Mesodermal cell (in vitro differentiated cells): Measurements from ENCODE around the gene DHX32.
A peak's percentile ranks its signal among the peaks of the same experiment; 100 is the strongest.
"Not testable (repeated sequence)": the region's sequence is repeated elsewhere in the genome, so short reads cannot be mapped to it uniquely, and the experiment has no call there.

Experiments used
- H3K27ac ChIP-seq: 2 replicates; pipeline ENCODE4 v1.7.0; 2013; ENCODE audit warnings: mild to moderate bottlenecking, low read depth, low read length, moderate library complexity; ENCODE audit not compliant: severe bottlenecking
- H3K36me3 ChIP-seq: 2 replicates; pipeline ENCODE4 v1.7.1; 2013; ENCODE audit warnings: mild to moderate bottlenecking, low read length, moderate library complexity; ENCODE audit not compliant: control insufficient read depth, insufficient read depth
- H3K4me1 ChIP-seq: one replicate; pipeline ENCODE4 v1.7.1; 2013; ENCODE audit warnings: mild to moderate bottlenecking, low read length; ENCODE audit not compliant: insufficient read depth, control insufficient read depth, poor library complexity, severe bottlenecking
- H3K4me3 ChIP-seq: 2 replicates; pipeline ENCODE4 v1.7.0; 2013; ENCODE audit warnings: low read length, control low read depth, mild to moderate bottlenecking; ENCODE audit not compliant: insufficient read depth, poor library complexity, severe bottlenecking; ENCODE audit errors: extremely low read depth
- H3K9me3 ChIP-seq: 2 replicates; pipeline ENCODE4 v1.7.1; 2013; ENCODE audit warnings: mild to moderate bottlenecking, low read length, moderate library complexity; ENCODE audit not compliant: control insufficient read depth
- WGBS, 2 experiments: methylation state at CpG; one replicate each; pipeline ENCODE4 v1.1.5; 2013; ENCODE audit warnings: missing lambda C conversion rate in 2 of 2; ENCODE audit not compliant: insufficient coverage in 2 of 2; 5-methylcytosine and 5-hydroxymethylcytosine counted together

Gene DHX32

GRCh38 chr10:125895130-125896087, 14.3 kb upstream of the DHX32 start:
- H3K36me3 ChIP-seq, H3K4me1 ChIP-seq, H3K9me3 ChIP-seq: not testable (repeated sequence)
- Histone ChIP-seq H3K27ac (peak overlapping the region; percentile 77), H3K4me3 (peak overlapping the region; percentile 74)
- 32 to 35% methylated on average over 40 to 48 of the region's 50 CpGs for WGBS, 2 experiments

DNA sequence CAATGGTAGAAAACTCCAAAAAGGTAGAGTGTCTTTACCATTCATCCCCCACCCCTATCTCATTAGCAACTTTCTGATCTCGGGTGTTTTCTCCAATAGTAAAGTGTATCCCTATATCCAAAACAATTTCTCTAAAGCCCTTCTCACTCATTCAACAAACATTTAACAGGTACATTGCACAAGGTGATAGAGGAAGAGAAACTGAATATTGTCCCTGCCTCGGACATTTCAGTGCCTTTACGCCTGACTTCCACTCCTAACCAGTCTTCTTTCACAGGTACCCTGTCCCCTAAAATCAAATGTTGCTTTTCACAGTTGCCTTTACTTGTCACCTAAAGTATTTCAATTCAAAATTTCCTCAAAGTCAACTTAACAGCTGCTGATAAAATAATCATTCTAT, 13.1 kb upstream of the DHX32 start:
- not testable (repeated sequence) for H3K36me3 ChIP-seq, H3K27ac ChIP-seq, H3K4me1 ChIP-seq, H3K9me3 ChIP-seq, H3K4me3 ChIP-seq
- 90 to 94% methylated on average over 2 of the region's 3 CpGs for WGBS, 2 experiments

GRCh38 chr10:125892402-125892801, 11.3 kb upstream of the DHX32 start:
- WGBS, 2 experiments = 60% methylated on average over 1 of the region's 5 CpGs; no CpG with 5 or more reads in 1 of the 2 experiments
- not testable (repeated sequence) for H3K9me3 ChIP-seq, H3K27ac ChIP-seq, H3K4me1 ChIP-seq, H3K4me3 ChIP-seq, H3K36me3 ChIP-seq

DNA sequence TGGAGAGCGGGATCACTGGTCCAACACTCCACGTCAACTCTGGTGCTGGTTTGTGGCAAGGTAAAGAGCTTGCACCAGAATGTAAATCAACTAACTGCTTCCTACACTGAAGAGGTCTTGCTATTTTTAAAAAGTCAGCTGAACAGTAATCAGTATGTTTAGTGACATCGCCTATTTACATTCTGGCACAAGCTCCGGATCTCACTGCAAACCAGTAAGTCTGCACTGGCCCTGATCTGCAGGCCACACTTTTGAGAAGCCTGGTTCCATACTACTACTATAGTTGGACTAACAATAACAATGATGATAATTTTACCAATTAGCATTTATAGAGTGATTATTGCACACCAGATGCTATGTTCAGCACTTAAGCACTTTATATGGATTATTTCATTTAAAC, 8.3 kb upstream of the DHX32 start:
- H3K27ac ChIP-seq, H3K4me1 ChIP-seq, H3K4me3 ChIP-seq, H3K9me3 ChIP-seq, H3K36me3 ChIP-seq: not testable (repeated sequence)
- WGBS, 2 experiments = 100% methylated on average over 1 of the region's 4 CpGs; no CpG with 5 or more reads in 1 of the 2 experiments

DNA sequence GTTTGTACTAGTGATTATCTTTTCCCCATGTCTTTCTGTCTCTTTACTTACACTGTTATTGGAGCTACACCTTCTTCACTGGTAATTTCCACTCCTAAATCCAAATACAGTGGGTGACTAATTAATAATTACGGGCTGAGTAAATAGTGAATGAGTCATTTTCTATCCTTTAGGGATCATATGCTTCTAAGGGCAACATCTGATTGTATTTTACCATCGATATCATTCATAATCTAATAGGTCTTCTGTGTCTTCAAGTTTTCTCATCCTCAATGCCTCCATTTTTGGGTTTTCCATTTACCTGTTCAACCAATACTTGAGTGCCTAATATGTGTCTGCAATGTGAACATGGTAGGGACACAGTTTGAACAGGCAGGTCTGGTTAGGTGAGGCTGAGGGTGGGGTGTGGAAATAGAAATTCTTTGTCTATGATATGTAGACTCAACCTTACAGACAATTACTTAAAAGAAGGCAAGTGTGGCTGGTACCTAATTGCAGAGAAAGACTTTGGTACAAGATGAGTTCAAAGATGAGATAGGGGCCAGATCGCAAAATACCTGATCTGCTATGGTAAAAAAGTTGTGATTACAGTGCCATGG, 5.9 kb upstream of the DHX32 start:
- Histone ChIP-seq H3K27ac (no peak overlapping the region), H3K36me3 (peaks cover 9% of the 10 kb centered on the region), H3K4me1 (no peaks in the 10 kb centered on the region), H3K9me3 (no peaks in the 10 kb centered on the region), H3K4me3 (no peak overlapping the region)
- WGBS, 2 experiments = 100% methylated on average over 2 of the region's 3 CpGs; no CpG with 5 or more reads in 1 of the 2 experiments

- Histone ChIP-seq H3K36me3 (peaks cover 14% of the 10 kb centered on the region), H3K4me3 (no peak overlapping the region), H3K4me1 (peaks cover 26% of the 10 kb centered on the region), H3K27ac (no peak overlapping the region), H3K9me3 (no peaks in the 10 kb centered on the region)
- WGBS, 2 experiments = 90 to 93% methylated on average over 2 to 3 of the region's 3 CpGs
Measured at GRCh38 chr10:125883211-125883610, 2.1 kb upstream of the DHX32 start.

DNA sequence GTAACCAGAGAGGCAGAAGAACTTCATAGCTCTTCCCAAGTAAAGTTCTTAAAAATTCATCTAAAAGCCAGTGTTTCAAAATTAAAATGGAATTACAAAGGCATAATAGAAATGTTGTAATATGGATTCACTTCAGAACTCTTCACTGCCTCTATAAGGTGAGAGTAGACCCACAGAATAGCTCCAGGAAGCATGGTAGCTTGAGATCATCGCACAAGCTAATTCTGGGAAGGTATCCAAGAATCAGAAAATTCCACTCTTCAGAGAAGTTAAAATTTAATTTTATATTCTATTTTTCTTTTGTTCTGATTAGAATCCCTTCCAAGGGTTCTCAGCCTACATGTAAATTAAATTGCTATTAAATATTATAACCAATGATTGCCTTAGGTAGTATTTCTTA, 1.5 kb upstream of the DHX32 start:
- no peaks in the 10 kb centered on the region for H3K9me3 ChIP-seq
- H3K4me3 ChIP-seq = no peak overlapping the region
- WGBS, 2 experiments = no CpG with 5 or more reads among the region's 1 CpG
- peaks cover 18% of the 10 kb centered on the region for H3K36me3 ChIP-seq
- H3K27ac ChIP-seq = no peak overlapping the region
- peaks cover 26% of the 10 kb centered on the region for H3K4me1 ChIP-seq

GRCh38 chr10:125880719-125881118, 373 bp downstream of the DHX32 start:
- Histone ChIP-seq H3K4me1 (peaks cover 26% of the 10 kb centered on the region), H3K9me3 (peaks cover 17% of the 10 kb centered on the region), H3K36me3 (peaks cover 37% of the 10 kb centered on the region), H3K27ac (peak overlapping the region; percentile 85), H3K4me3 (no peak overlapping the region)
- 15 to 25% methylated on average over 4 of the region's 6 CpGs for WGBS, 2 experiments

DNA sequence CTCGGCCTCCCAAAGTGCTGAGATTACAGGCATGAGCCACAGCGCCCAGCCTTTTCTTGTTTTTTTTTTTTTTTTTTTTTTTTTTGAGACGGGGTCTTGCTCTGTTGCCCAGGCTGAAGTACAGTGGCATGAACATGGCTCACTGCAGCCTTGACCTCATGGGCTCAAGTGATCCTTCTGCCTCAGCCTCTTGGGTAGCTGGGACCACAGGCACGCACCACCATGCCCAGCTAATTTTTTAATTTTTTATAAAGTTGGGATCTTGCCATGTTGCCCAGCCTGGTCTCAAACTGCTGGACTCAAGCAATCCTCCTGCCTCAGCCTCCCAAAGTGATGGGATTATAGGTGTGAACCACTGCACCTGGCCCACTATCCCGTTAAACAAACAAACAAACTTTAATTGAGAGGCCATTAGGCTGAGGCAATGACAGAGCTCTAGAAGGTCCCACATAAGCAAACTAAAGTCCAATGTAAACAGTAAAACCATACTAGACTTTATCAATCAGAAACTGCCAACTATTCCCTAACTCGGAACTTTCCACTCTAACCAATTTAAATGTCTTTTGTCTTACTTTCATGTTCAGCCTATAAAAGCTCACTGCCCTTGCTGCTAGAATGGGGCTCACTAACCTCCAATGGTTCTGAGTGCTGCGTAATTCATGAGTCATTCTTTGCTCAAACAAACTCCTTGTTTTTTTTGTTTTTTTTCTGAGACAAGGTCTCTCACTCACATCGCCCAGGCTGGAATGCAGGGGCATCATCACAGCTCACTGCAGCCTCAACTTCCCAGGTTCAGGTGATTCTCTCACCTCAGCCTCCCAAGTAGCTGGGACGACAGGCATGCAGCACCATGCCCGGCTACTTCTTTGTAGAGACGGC, 1.9 kb downstream of the DHX32 start:
- H3K9me3 ChIP-seq = peaks cover 20% of the 10 kb centered on the region
- no peak overlapping the region for H3K4me3 ChIP-seq
- 78 to 81% methylated on average over 8 of the region's 11 CpGs for WGBS, 2 experiments
- peak overlapping the region; percentile 52 for H3K27ac ChIP-seq
- H3K36me3 ChIP-seq = peaks cover 39% of the 10 kb centered on the region
- peaks cover 26% of the 10 kb centered on the region for H3K4me1 ChIP-seq

- 100% methylated on average over 3 of the region's 4 CpGs for whole genome bisulfite sequencing, 2 experiments
- no peak overlapping the region for H3K27ac ChIP-seq
- H3K9me3 ChIP-seq = peaks cover 9% of the 10 kb centered on the region
- H3K36me3 ChIP-seq = peaks cover 26% of the 10 kb centered on the region
- no peak overlapping the region for H3K4me3 ChIP-seq
- no peaks in the 10 kb centered on the region for H3K4me1 ChIP-seq
Measured at GRCh38 chr10:125871338-125871737, 9.8 kb downstream of the DHX32 start.
